HUES6 (cell line): ENCODE measurements around the gene TNNI2.
"Not testable (repeated sequence)": the region's sequence is repeated elsewhere in the genome, so short reads cannot be mapped to it uniquely, and the experiment has no call there.

ENCODE experiments used
- H3K27ac ChIP-seq: 2 replicates; pipeline ENCODE4 v1.7.0; 2013; ENCODE audit warnings: low read depth, mild to moderate bottlenecking, low read length, inconsistent platforms
- H3K27me3 ChIP-seq: 2 replicates; pipeline ENCODE4 v1.6.1; 2013; ENCODE audit warnings: low read length; ENCODE audit not compliant: control insufficient read depth, insufficient read depth
- H3K36me3 ChIP-seq: 2 replicates; pipeline ENCODE4 v1.6.1; 2013; ENCODE audit warnings: low read length; ENCODE audit not compliant: control insufficient read depth, insufficient read depth
- H3K4me1 ChIP-seq: 2 replicates; pipeline ENCODE4 v1.6.1; 2013; ENCODE audit warnings: low read length; ENCODE audit not compliant: control insufficient read depth, insufficient read depth
- H3K4me3 ChIP-seq: 2 replicates; pipeline ENCODE4 v1.5.1; 2013; ENCODE audit warnings: low read depth, low read length
- H3K9ac ChIP-seq: one replicate; pipeline ENCODE4 v1.6.1; 2013; ENCODE audit warnings: mild to moderate bottlenecking, low read length
- H3K9me3 ChIP-seq: 2 replicates; pipeline ENCODE4 v1.6.1; 2013; ENCODE audit warnings: low read depth, low read length; ENCODE audit not compliant: control insufficient read depth, insufficient read depth

Gene TNNI2

DNA sequence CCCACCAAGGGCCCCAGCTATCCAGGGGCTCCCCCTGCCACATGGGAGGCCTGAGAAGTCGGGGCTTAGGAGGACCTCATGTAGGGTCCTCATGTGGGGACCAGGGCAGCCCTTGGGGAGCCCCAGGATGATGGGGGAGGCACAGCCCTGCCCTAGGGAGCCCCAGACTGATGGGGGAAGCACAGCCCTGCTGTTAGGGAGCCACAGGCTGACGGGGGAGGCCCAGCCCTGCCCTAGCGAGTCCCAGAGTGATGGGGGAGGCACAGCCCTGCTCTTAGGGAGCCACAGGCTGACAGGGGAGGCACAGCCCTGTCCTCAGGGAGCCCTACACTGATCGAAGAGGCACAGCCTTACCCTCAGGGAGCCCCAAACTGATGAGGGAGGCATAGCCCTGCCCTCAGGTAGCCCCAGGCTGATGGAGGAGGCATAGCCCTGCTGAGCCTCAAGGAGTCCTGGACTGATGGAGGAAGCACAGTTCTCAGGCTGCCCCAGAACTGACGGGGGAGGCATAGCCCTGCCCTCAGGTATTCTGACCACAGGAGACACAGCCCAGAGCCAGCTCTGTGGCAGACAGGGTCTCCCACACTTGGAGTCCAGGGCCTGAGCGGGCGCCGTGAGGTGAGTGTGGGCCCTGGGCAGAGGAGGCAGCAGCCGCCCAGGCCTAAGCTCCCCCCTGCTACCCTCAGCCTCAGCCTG, 42.1 kb downstream of the TNNI2 start:
- Histone ChIP-seq H3K9me3 (no peaks in the 10 kb centered on the region), H3K36me3 (no peaks in the 10 kb centered on the region), H3K27me3 (peaks cover 3% of the 10 kb centered on the region; the same call in 1 of the 2 replicates), H3K4me1 (peaks cover 20% of the 10 kb centered on the region), H3K27ac (no peak overlapping the region), H3K4me3 (no peak overlapping the region), H3K9ac (no peak overlapping the region)

DNA sequence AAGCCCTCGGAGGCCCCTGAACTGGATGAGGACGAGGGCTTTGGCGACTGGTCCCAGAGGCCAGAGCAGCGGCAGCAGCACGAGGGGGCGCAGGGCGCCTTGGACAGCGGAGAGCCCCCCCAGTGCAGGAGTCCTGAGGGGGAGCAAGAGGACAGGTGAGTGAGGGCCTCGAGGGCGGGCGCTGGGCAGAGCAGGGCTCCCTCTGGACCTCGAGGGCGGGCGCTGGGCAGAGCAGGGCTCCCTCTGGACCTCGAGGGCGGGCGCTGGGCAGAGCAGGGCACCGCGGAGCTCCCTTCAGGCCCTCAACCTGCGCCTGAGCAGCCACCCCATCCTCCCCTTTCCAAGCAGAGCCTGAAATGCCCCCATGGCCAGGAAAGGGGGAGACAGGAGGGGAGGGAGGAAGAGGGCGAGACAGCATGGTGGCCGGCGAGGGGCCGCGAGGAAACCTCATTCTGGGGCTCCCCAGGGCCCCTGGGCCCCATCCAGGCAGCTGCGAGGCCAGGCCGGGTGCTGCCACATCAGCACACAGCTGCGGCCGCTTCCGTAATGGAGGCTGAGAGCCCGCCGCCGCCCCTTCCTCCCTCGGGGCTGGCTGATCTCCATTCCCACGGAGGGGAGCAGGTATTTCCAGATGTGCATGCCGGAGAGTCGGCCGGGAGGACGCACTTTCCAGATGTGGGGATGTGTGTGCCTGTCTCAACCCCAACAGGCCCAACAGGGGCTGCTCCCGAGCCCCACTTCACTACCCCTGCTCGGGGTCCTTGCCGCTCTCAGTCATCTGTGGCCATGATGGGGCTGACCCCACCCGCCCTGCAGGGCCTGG, 42.9 kb downstream of the TNNI2 start:
- Histone ChIP-seq H3K9ac (no peak overlapping the region), H3K4me1 (peaks cover 12% of the 10 kb centered on the region), H3K36me3 (no peaks in the 10 kb centered on the region), H3K27ac (no peak overlapping the region), H3K4me3 (no peak overlapping the region), H3K27me3 (peaks cover 4% of the 10 kb centered on the region; the same call in 1 of the 2 replicates), H3K9me3 (no peaks in the 10 kb centered on the region)

DNA sequence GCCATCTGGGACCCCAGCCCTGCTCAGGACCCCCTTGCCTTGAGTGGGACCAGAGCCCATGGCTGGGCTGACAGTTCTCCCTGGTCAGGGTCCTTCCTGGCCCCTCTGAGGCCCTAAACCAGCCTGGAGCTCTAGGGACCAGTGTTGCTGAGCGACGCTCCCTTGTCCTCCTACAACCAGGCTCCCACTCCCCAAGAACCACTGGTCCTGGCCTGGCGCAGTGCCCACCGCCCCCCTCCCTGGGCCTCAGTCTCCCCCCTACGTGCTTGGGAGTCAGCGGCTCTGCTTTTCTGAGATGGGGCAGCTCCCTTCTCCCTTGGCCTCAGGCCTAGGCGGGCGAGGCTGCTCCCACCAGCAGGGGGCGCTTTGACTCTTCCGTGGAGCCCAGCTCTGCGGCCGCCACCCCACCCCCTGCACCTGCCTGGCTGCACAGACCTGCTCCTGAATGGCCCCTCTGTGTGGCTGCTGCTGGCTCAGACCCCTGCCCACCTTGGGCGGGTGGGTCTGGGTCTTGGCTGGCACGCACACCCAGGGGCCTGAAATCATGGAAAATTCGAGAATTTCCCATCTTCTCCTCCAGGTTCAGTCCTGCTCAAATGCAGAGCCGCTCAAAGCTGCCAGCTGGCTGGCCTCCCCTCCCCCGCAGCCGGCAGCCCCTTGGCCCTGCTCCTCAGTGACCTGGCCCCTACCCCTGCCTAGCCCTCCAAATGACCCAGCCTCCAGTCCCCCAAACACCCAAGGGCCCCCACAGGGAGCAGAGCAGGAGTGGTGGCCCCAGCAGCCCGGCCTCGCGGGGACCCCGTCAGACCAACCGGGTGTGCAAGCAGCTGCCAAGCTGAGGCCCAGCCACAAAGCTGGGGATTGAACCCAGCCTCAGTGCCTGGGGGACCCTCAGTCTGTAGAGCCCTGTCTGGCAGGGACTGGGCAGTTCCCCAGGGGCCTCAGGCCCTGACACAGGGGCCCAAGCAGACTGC, 43.8 kb downstream of the TNNI2 start:
- H3K36me3 ChIP-seq: no peaks in the 10 kb centered on the region
- H3K4me3 ChIP-seq: no peak overlapping the region
- H3K27ac ChIP-seq: no peak overlapping the region
- H3K4me1 ChIP-seq: peaks cover 6% of the 10 kb centered on the region
- no peaks in the 10 kb centered on the region for H3K9me3 ChIP-seq
- peaks cover 6% of the 10 kb centered on the region; the same call in 1 of the 2 replicates for H3K27me3 ChIP-seq
- no peak overlapping the region for H3K9ac ChIP-seq

GRCh38 chr11:1883346-1884302, 44.8 kb downstream of the TNNI2 start:
- Histone ChIP-seq H3K36me3 (no peaks in the 10 kb centered on the region), H3K4me3 (no peak overlapping the region), H3K9me3 (no peaks in the 10 kb centered on the region), H3K4me1 (peaks cover 6% of the 10 kb centered on the region; the same call in 1 of the 2 replicates), H3K27me3 (peaks cover 7% of the 10 kb centered on the region; the same call in 1 of the 2 replicates), H3K27ac (no peak overlapping the region), H3K9ac (no peak overlapping the region)

- H3K36me3 ChIP-seq: no peaks in the 10 kb centered on the region
- H3K4me1 ChIP-seq: peaks cover 6% of the 10 kb centered on the region; the same call in 1 of the 2 replicates
- H3K27ac ChIP-seq: no peak overlapping the region
- no peaks in the 10 kb centered on the region for H3K9me3 ChIP-seq
- no peak overlapping the region for H3K4me3 ChIP-seq
- H3K9ac ChIP-seq: no peak overlapping the region
- peaks cover 7% of the 10 kb centered on the region; the same call in 1 of the 2 replicates for H3K27me3 ChIP-seq
Observed at GRCh38 chr11:1884303-1884700, 45.5 kb downstream of the TNNI2 start.

DNA sequence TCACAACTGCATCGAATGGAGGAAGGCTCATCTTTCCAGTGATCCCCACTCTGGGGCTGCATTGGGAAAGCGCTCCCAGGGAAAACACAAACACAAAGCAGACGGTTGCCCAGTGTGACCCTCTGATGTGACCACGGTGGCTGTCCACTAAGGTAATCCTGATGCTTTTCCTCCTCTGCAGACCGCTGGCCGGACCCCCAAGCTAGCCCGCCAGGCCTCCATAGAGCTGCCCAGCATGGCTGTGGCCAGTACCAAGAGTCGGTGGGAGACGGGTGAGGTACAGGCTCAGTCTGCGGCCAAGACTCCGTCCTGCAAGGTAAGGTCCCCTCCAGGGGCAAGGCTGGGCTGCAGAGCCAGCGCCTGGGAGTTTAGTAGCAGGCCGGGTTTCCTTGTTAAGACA, 47.8 kb downstream of the TNNI2 start:
- not testable (repeated sequence) for H3K9ac ChIP-seq, H3K27ac ChIP-seq, H3K9me3 ChIP-seq, H3K36me3 ChIP-seq, H3K4me1 ChIP-seq, H3K4me3 ChIP-seq, H3K27me3 ChIP-seq

DNA sequence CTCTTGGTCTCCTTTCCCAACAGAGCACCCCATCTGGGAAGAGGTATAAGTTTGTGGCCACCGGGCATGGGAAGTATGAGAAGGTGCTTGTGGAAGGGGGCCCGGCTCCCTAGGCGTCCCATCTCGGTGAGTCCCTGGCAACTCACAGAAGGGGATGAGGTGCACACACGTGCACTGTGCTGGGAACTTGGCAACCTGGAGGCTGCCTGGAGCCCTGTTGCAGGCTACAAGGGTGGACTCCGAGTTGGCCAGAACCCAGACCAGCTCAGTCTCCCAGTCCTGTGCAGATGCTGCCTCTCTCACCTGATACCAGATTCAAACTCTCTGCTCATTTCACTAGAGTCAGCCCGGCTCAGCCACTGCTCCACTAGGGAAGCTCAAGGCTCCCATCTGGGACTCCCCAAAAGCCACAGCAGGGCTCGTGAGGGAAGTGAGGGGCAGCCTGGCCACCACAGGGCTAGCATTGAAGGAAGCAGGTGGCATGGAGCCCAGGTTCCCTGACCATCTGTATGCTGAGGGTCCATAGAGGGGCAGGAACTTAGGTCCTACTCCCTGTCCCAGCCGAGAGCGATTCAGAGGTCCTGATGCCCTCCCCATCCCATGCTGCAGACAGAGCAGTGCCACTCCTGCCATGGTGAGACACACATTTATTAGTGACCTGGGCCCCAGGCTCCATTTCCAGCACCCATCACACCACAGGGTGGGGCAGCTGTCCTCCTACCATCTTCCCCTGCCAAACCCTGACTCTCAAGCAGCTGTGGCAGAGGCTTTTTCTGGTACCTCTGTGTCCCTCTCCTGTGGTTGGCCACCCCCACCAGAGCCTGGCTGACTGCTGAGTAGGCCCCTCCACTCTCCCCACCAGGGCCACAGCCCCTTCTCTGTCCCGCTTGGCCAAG, 48.9 kb downstream of the TNNI2 start:
- peaks cover 7% of the 10 kb centered on the region; the same call in 1 of the 2 replicates for H3K27me3 ChIP-seq
- H3K4me1 ChIP-seq: peaks cover 2% of the 10 kb centered on the region; the same call in 1 of the 2 replicates
- no peak overlapping the region for H3K9ac ChIP-seq
- H3K4me3 ChIP-seq: no peak overlapping the region
- no peaks in the 10 kb centered on the region for H3K36me3 ChIP-seq
- no peaks in the 10 kb centered on the region for H3K9me3 ChIP-seq
- no peak overlapping the region for H3K27ac ChIP-seq

- Histone ChIP-seq H3K36me3 (no peaks in the 10 kb centered on the region), H3K4me3 (no peak overlapping the region), H3K4me1 (no peaks in the 10 kb centered on the region), H3K27ac (no peak overlapping the region), H3K9ac (no peak overlapping the region), H3K27me3 (peaks cover 7% of the 10 kb centered on the region; the same call in 1 of the 2 replicates), H3K9me3 (no peaks in the 10 kb centered on the region)
Observed at GRCh38 chr11:1888347-1888753, 49.6 kb downstream of the TNNI2 start.

DNA sequence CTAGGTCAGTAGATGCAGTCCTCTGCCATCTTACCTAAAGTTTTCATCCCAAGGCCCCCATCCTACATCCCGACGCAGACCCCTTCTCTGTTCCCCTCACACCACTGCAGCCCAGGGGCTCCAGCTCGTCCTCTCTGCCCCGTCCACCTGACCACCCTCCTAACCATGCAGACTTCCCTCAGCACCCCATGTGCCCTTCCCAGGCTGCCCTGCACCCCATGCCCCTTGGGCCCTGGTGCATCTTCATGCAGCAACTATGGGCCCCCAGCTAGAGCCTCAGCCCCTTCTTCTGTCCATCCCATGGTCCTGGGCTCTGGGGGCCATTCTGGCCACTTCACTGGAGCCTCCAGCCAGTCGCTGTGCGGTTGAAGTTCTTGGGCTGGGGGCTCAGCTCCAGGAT, 50.0 kb downstream of the TNNI2 start:
- Histone ChIP-seq H3K36me3 (no peaks in the 10 kb centered on the region), H3K4me1 (no peaks in the 10 kb centered on the region), H3K27ac (no peak overlapping the region), H3K9ac (no peak overlapping the region), H3K4me3 (no peak overlapping the region), H3K27me3 (peaks cover 7% of the 10 kb centered on the region; the same call in 1 of the 2 replicates), H3K9me3 (no peaks in the 10 kb centered on the region)
